H1 (cell line): ENCODE data around the gene BASP1. TPM values are rescaled to one million over a fixed set of nuclear protein-coding genes. Genes with fewer than 3 reads are reported as not detected.
A peak's percentile ranks its signal among the peaks of the same experiment; 100 is the strongest.

Experiments
- CTCF ChIA-PET: fragments of 300-600 bp; sonication (Branson Sonifier 250); formaldehyde crosslinking; loops from one replicate; lab custom pipeline; 2021; ENCODE audit not compliant: partially characterized antibody; lab: Charles Lee
- POLR2A ChIA-PET: fragments of 300-600 bp; sonication (Branson Sonifier 250); formaldehyde crosslinking; loops from one replicate; lab custom pipeline; 2021; ENCODE audit warnings: inconsistent platforms; ENCODE audit not compliant: partially characterized antibody; lab: Charles Lee
- DNase-seq, 2 experiments: peaks; one replicate each; pipeline versions ENCODE4 v3.0.0 to v3.0.0-alpha.2; 2010 to 2022; ENCODE audit warnings: low spot score in 2 of 2, low read depth in 1 of 2, mixed read lengths in 1 of 2
- FAIRE-seq: peaks from 2 replicates; lab custom pipeline; 2011; peaks lifted over from hg19 to GRCh38; lab: Jason Lieb, UNC
- H2AFZ ChIP-seq: 2 replicates; pipeline ENCODE4 v1.8.1; 2012; ENCODE audit warnings: low read length, inconsistent platforms
- H2AK5ac ChIP-seq: 2 replicates; pipeline ENCODE4 v1.6.1; 2013; ENCODE audit warnings: low read depth, low read length
- H2BK120ac ChIP-seq: replicated peaks from 2 replicates; pipeline ENCODE3; 2013; ENCODE audit warnings: low read depth, low read length, inconsistent platforms
- H2BK12ac ChIP-seq: 2 replicates; pipeline ENCODE4 v1.6.1; 2013; ENCODE audit warnings: low read depth, low read length
- H2BK15ac ChIP-seq: 2 replicates; pipeline ENCODE4 v1.6.1; 2013; ENCODE audit warnings: low read length
- H2BK20ac ChIP-seq: 2 replicates; pipeline ENCODE4 v1.6.1; 2013; ENCODE audit warnings: low read length
- H2BK5ac ChIP-seq: 2 replicates; pipeline ENCODE4 v1.6.1; 2013; ENCODE audit warnings: low read depth, low read length
- H3K14ac ChIP-seq: 2 replicates; pipeline ENCODE4 v1.6.1; 2013; ENCODE audit warnings: inconsistent platforms; ENCODE audit not compliant: insufficient read length
- H3K18ac ChIP-seq: 2 replicates; pipeline ENCODE4 v1.6.1; 2013; ENCODE audit warnings: low read length; ENCODE audit errors: extremely low read depth
- H3K23ac ChIP-seq: 2 replicates; pipeline ENCODE4 v1.6.1; 2013; ENCODE audit warnings: inconsistent platforms; ENCODE audit not compliant: insufficient read length
- H3K23me2 ChIP-seq: 2 replicates; pipeline ENCODE4 v1.6.1; 2013; ENCODE audit warnings: low read depth, low read length
- H3K27ac ChIP-seq: 2 replicates; pipeline ENCODE4 v1.6.1; 2011; ENCODE audit warnings: low read depth, low read length, inconsistent platforms
- H3K27me3 ChIP-seq, 4 experiments: replicated peaks in 1 of 4; 1 replicate in 1 of 4; 2 replicates in 3 of 4; pipeline versions ENCODE4 v1.6.1 to v1.8.1; 2011 to 2013; ENCODE audit warnings: low read length in 3 of 4, mild to moderate bottlenecking in 3 of 4, inconsistent platforms in 2 of 4, mixed read lengths in 2 of 4, moderate library complexity in 1 of 4; ENCODE audit not compliant: control insufficient read depth in 3 of 4, insufficient read depth in 3 of 4; ENCODE audit errors: extremely low read depth in 1 of 4
- H3K36me3 ChIP-seq, 4 experiments: 2 replicates each; pipeline versions ENCODE4 v1.6.1 to v1.8.1; 2011 to 2013; ENCODE audit warnings: mild to moderate bottlenecking in 4 of 4, low read length in 3 of 4, moderate library complexity in 2 of 4, control low read depth in 1 of 4, inconsistent platforms in 1 of 4; ENCODE audit not compliant: insufficient read depth in 4 of 4, control insufficient read depth in 2 of 4
- H3K4ac ChIP-seq: replicated peaks from 2 replicates; pipeline ENCODE3; 2013; ENCODE audit warnings: low read length, low read depth, mixed read lengths, inconsistent platforms; ENCODE audit not compliant: insufficient read length
- H3K4me1 ChIP-seq, 4 experiments: replicated peaks in 1 of 4; 1 replicate in 1 of 4; 2 replicates in 3 of 4; pipeline versions ENCODE4 v1.6.1 to v1.8.1; 2011 to 2013; ENCODE audit warnings: low read length in 3 of 4, inconsistent platforms in 2 of 4, mixed read lengths in 1 of 4; ENCODE audit not compliant: insufficient read depth in 4 of 4, control insufficient read depth in 3 of 4
- H3K4me2 ChIP-seq, 2 experiments: 2 replicates each; pipeline versions ENCODE4 v1.6.1 to v1.8.1; 2011 to 2013; ENCODE audit warnings: low read depth in 2 of 2, low read length in 2 of 2, control low read depth in 1 of 2, inconsistent platforms in 1 of 2, mild to moderate bottlenecking in 1 of 2; ENCODE audit not compliant: insufficient read depth in 1 of 2
- H3K4me3 ChIP-seq, 4 experiments: fragments of 200-600, 300-600 bp in 1 of 4; sonication (generic), shearing (Covaris generic), sonication (Bioruptor Twin) in 1 of 4; 2 replicates each; pipeline versions ENCODE4 v1.5.1 to v1.8.1; 2011 to 2016; ENCODE audit warnings: low read length in 4 of 4, low read depth in 3 of 4, control low read depth in 2 of 4, inconsistent platforms in 2 of 4, mild to moderate bottlenecking in 2 of 4, mixed read lengths in 1 of 4, moderate library complexity in 1 of 4; ENCODE audit not compliant: insufficient read depth in 2 of 4; ENCODE audit errors: extremely low read depth in 1 of 4
- H3K56ac ChIP-seq: replicated peaks from 2 replicates; pipeline ENCODE3; 2013; ENCODE audit warnings: low read depth, mild to moderate bottlenecking, mixed read lengths, low read length, inconsistent platforms; ENCODE audit not compliant: insufficient read length
- H3K79me1 ChIP-seq: 2 replicates; pipeline ENCODE4 v1.6.1; 2013; ENCODE audit warnings: low read depth, low read length, control low read depth
- H3K79me2 ChIP-seq, 2 experiments: 2 replicates each; pipeline versions ENCODE4 v1.6.1 to v1.8.1; 2012 to 2013; ENCODE audit warnings: low read length in 2 of 2, mild to moderate bottlenecking in 2 of 2, inconsistent platforms in 1 of 2; ENCODE audit not compliant: insufficient read depth in 2 of 2, control insufficient read depth in 1 of 2
- H3K9ac ChIP-seq, 4 experiments: replicated peaks in 1 of 4; 1 replicate in 1 of 4; 2 replicates in 3 of 4; pipeline versions ENCODE4 v1.6.1 to v1.8.1; 2011 to 2013; ENCODE audit warnings: low read depth in 3 of 4, low read length in 3 of 4, control low read depth in 2 of 4, mild to moderate bottlenecking in 2 of 4, moderate library complexity in 2 of 4, inconsistent platforms in 1 of 4; ENCODE audit errors: extremely low read depth in 1 of 4
- H3K9me3 ChIP-seq, 2 experiments: 2 replicates each; pipeline versions ENCODE4 v1.6.1 to v1.8.1; 2012 to 2013; ENCODE audit warnings: mild to moderate bottlenecking in 2 of 2, moderate library complexity in 2 of 2, control low read depth in 1 of 2, inconsistent platforms in 1 of 2, low read depth in 1 of 2, low read length in 1 of 2, mixed read lengths in 1 of 2; ENCODE audit not compliant: insufficient read depth in 2 of 2
- H4K20me1 ChIP-seq, 2 experiments: replicated peaks in 1 of 2; 2 replicates each; pipeline versions ENCODE3 to v1.8.1; 2011 to 2013; ENCODE audit warnings: inconsistent platforms in 2 of 2, low read length in 2 of 2, mild to moderate bottlenecking in 1 of 2; ENCODE audit not compliant: insufficient read depth in 2 of 2, control insufficient read depth in 1 of 2
- H4K5ac ChIP-seq: 2 replicates; pipeline ENCODE4 v1.6.1; 2013; ENCODE audit warnings: low read length, low read depth, mixed read lengths, inconsistent platforms; ENCODE audit not compliant: insufficient read length
- H4K8ac ChIP-seq: 2 replicates; pipeline ENCODE4 v1.8.0; 2013; ENCODE audit warnings: mild to moderate bottlenecking, moderate library complexity, low read length, inconsistent platforms; ENCODE audit not compliant: insufficient read depth; ENCODE audit errors: extremely low read depth
- H4K91ac ChIP-seq: replicated peaks from 2 replicates; pipeline ENCODE3; 2013; ENCODE audit warnings: low read length, mixed read lengths, inconsistent platforms; ENCODE audit not compliant: insufficient read length
- CBX5 ChIP-seq: fragments of 300-800, 300-1000 bp; sonication (generic); IDR thresholded peaks from 2 replicates; pipeline ENCODE4 v1.7.1; 2016; ENCODE audit warnings: antibody characterized with exemption, low read length, low read depth
- CEBPB ChIP-seq: IDR thresholded peaks from 2 replicates; pipeline ENCODE4 v1.6.1; 2012; ENCODE audit warnings: low read depth, low read length
- CHD1 ChIP-seq: IDR thresholded peaks from 2 replicates; pipeline ENCODE4 v1.6.1; 2012; ENCODE audit warnings: low read depth, low read length, improper control_type of control experiment
- CREB1 ChIP-seq: IDR thresholded peaks from 2 replicates; pipeline ENCODE4 v1.6.1; 2012; ENCODE audit warnings: inconsistent platforms
- CTBP2 ChIP-seq: IDR thresholded peaks from 2 replicates; pipeline ENCODE4 v1.7.0; 2011; ENCODE audit warnings: borderline replicate concordance, mild to moderate bottlenecking, moderate library complexity, mixed read lengths, low read length; ENCODE audit not compliant: insufficient read depth, insufficient read length
- EGR1 ChIP-seq: IDR thresholded peaks from 2 replicates; pipeline ENCODE4 v1.6.1; 2011; ENCODE audit warnings: low read depth, low read length, borderline replicate concordance
- GABPA ChIP-seq: IDR thresholded peaks from 2 replicates; pipeline ENCODE4 v1.6.1; 2011; ENCODE audit warnings: mild to moderate bottlenecking, low read length, moderate library complexity, borderline replicate concordance; ENCODE audit not compliant: insufficient read depth
- KDM1A ChIP-seq: fragments of 200-600, 300-600 bp; sonication (generic); IDR thresholded peaks from 2 replicates; pipeline ENCODE4 v1.7.1; 2016; ENCODE audit warnings: mild to moderate bottlenecking, low read length, borderline replicate concordance
- KDM5A ChIP-seq: fragments of 200-600 bp; IDR thresholded peaks from 2 replicates; pipeline ENCODE4 v1.7.1; 2012; ENCODE audit warnings: mild to moderate bottlenecking, low read length, inconsistent platforms, mixed read lengths
- POLR2A ChIP-seq, 2 experiments: IDR thresholded peaks; 1 replicate in 1 of 2; 2 replicates in 1 of 2; pipeline ENCODE4 v1.6.1; 2011; ENCODE audit warnings: low read depth in 2 of 2, low read length in 2 of 2, mild to moderate bottlenecking in 2 of 2; ENCODE audit errors: control extremely low read depth in 1 of 2
- SAP30 ChIP-seq: fragments of 300-600 bp; sonication (generic); IDR thresholded peaks from 2 replicates; pipeline ENCODE4 v1.7.1; 2012; ENCODE audit warnings: low read length, moderate library complexity, mild to moderate bottlenecking, inconsistent platforms; ENCODE audit not compliant: insufficient read depth, insufficient replicate concordance
- SIX5 ChIP-seq: IDR thresholded peaks from 2 replicates; pipeline ENCODE4 v1.6.1; 2011; ENCODE audit warnings: mild to moderate bottlenecking, low read depth, low read length
- SP1 ChIP-seq: IDR thresholded peaks from 2 replicates; pipeline ENCODE4 v1.6.1; 2011; ENCODE audit warnings: low read depth, low read length
- YY1 ChIP-seq: IDR thresholded peaks from 2 replicates; pipeline ENCODE4 v1.6.1; 2011; ENCODE audit warnings: low read depth, mild to moderate bottlenecking, low read length
- WGBS, 2 experiments: shearing (Covaris generic) in 1 of 2; methylation state at CpG; one replicate each; pipeline versions ENCODE4 v1.1.6 to v1.1.7; 2013 to 2015; ENCODE audit warnings: low lambda C conversion rate in 2 of 2, mixed read lengths in 2 of 2, inconsistent platforms in 1 of 2, low coverage in 1 of 2, missing lambda C conversion rate in 1 of 2; ENCODE audit not compliant: insufficient replicate concordance in 2 of 2, insufficient coverage in 1 of 2, insufficient read length in 1 of 2; ENCODE audit errors: extremely low coverage in 1 of 2, missing lambda C conversion rate in 1 of 2; 5-methylcytosine and 5-hydroxymethylcytosine counted together
- polyA plus RNA-seq, 7 experiments: library from polyadenylated mRNA; depleted of rRNA in 3 of 7; stranded (reverse) in 5 of 7; unstranded in 2 of 7; fragments of >200 nt in 5 of 7; fragments of 200-250 nt in 2 of 7; gene quantifications; 1 replicate in 5 of 7; 2 replicates in 1 of 7; 4 replicates in 1 of 7; pipeline versions ENCODE4 v1.2.1 to v1.2.3, GENCODE V29; 2011 to 2013; ENCODE audit warnings: missing spikeins in 2 of 7, mixed read lengths in 2 of 7
- total RNA-seq: library from RNA; stranded (reverse); fragmentation: NEBNext Ultra II Directional; extraction: Animal tissue kit (Norgen Biotek cat#: 25700); gene quantifications from 2 replicates; pipeline ENCODE4 v1.2.1, GENCODE V29; 2021

Gene BASP1
- total and polyA plus RNA-seq, 2 of the 8 experiments (the other 6 are each of a cell fraction or from before 2014, with no cell fraction given): 95.2 to 104 TPM

GRCh38 chr5:17224858-17225511 lies 7.6 kb downstream of the BASP1 start:
- FAIRE-seq: no peak
- no peak overlapping the region for H3K27ac ChIP-seq
- H3K36me3 ChIP-seq: peaks cover 0 to 4% (median 0%) of the 10 kb centered on the region in 4 experiments; a peak in 2 of 8 replicates
- no peak for DNase-seq
- no peaks in the 10 kb centered on the region for H3K27me3 ChIP-seq
- no peak overlapping the region for H3K14ac ChIP-seq
- ChIA-PET POLR2A (no interaction called here), CTCF (interaction anchor here (0.6 to 1.7 kb wide), 3 partner anchors 10 to 438 kb away, joined by 4 to 6 read pairs (median 4); no protein-coding TSS in a partner anchor)
- no peak overlapping the region for H3K4ac ChIP-seq
- no peak overlapping the region for H2BK20ac ChIP-seq
- H2AK5ac ChIP-seq: no peak overlapping the region; the same call in 1 of the 2 replicates
- 0 out of 2 replicates have a peak, but pooled peaks cover 1% of the 10 kb centered on the region for H3K23me2 ChIP-seq
- H3K4me1 ChIP-seq: peaks cover 0 to 21% (median 15%) of the 10 kb centered on the region in 4 experiments
- peaks cover 5% of the 10 kb centered on the region; the same call in 1 of the 2 replicates for H3K79me1 ChIP-seq
- H4K5ac ChIP-seq: no peak overlapping the region
- no peak overlapping the region for H3K9ac ChIP-seq
- no peak overlapping the region for H2BK120ac ChIP-seq
- H4K20me1 ChIP-seq: peaks cover 18 to 26% of the 10 kb centered on the region in 2 experiments
- peak overlapping the region; percentile 61; the same call in 1 of the 2 replicates for H2BK15ac ChIP-seq
- H3K79me2 ChIP-seq: peaks cover 16 to 91% of the 10 kb centered on the region in 2 experiments
- H3K18ac ChIP-seq: no peak overlapping the region
- no peak overlapping the region for H2AFZ ChIP-seq
- H3K56ac ChIP-seq: no peak overlapping the region
- 86% methylated on average over 11 of the region's 11 CpGs; no CpG with 5 or more reads in 1 of the 2 experiments for WGBS, 2 experiments
- H3K23ac ChIP-seq: no peak overlapping the region
- peak overlapping the region; percentile 13 for H4K91ac ChIP-seq
- peak overlapping the region; percentile 40; the same call in 1 of the 2 replicates for H2BK5ac ChIP-seq
- peak overlapping the region; percentile 82; the same call in 1 of the 2 replicates for H2BK12ac ChIP-seq
- no peaks in the 10 kb centered on the region for H3K9me3 ChIP-seq
- H4K8ac ChIP-seq: no peak overlapping the region
- H3K4me3 ChIP-seq: no peak overlapping the region
- H3K4me2 ChIP-seq: peak overlapping the region in 1 of 2 experiments; percentile 55; a peak in 2 of 4 replicates
- TF ChIP-seq CEBPB: no peak
- no peak for TF ChIP-seq POLR2A (IDR thresholded peaks at IDR 0.05; ENCODE audit: control extremely low read depth in 1 of 2, low read depth in 2 of 2, low read length in 2 of 2)
- TF ChIP-seq CHD1: no peak
- TF ChIP-seq CBX5: no peak
- TF ChIP-seq SP1: no peak
- TF ChIP-seq EGR1: no peak
- TF ChIP-seq YY1: no peak
- no peak for TF ChIP-seq SAP30
- no peak for TF ChIP-seq KDM1A
- no peak for TF ChIP-seq GABPA
- TF ChIP-seq SIX5: no peak
- no peak for TF ChIP-seq CTBP2
- TF ChIP-seq KDM5A: no peak
- no peak for TF ChIP-seq CREB1
